ENCODE results near the gene RABGAP1L. TPM values are rescaled to one million over a fixed set of nuclear protein-coding genes. Genes with fewer than 3 reads are reported as not detected.
A peak's percentile ranks its signal among the peaks of the same experiment; 100 is the strongest.

Gene RABGAP1L
- total RNA-seq, 4 donors from 2014 or later, result 42.4 to 74.5 (median 49.1) TPM

GRCh38 chr1:174991473-174991872 is 832.2 kb downstream of the RABGAP1L start:
- H3K27me3 ChIP-seq, result no peaks in the 10 kb centered on the region
- no peak for DNase-seq (ENCODE audit: low spot score in 2 of 2)
- TF ChIP-seq POLR2A (IDR thresholded peaks at IDR 0.05), result no peak
- TF ChIP-seq EP300 (IDR thresholded peaks at IDR 0.05), result no peak
- no peak for TF ChIP-seq CTCF (IDR thresholded peaks at IDR 0.05)
- H3K4me1 ChIP-seq, result peaks cover 0 to 19% (median 0%) of the 10 kb centered on the region in 4 donors
- H3K27ac ChIP-seq, result peak overlapping the region in 2 of 4 donors; percentile 76 to 87
- H3K9me3 ChIP-seq, result no peaks in the 10 kb centered on the region
- WGBS, 2 donors, result 70 to 76% methylated on average over 1 of the region's 1 CpG
- no peaks in the 10 kb centered on the region for H3K36me3 ChIP-seq
- no peak overlapping the region for H3K4me3 ChIP-seq

GRCh38 chr1:174995121-174995520 is 835.8 kb downstream of the RABGAP1L start:
- Histone ChIP-seq H3K4me3 (no peak overlapping the region), H3K27ac (no peak overlapping the region), H3K36me3 (no peaks in the 10 kb centered on the region), H3K4me1 (peaks cover 0 to 18% (median 0%) of the 10 kb centered on the region in 4 donors), H3K9me3 (no peaks in the 10 kb centered on the region), H3K27me3 (no peaks in the 10 kb centered on the region)
- WGBS, 2 donors, result 72 to 76% methylated on average over 3 of the region's 3 CpGs
- no peak for TF ChIP-seq CTCF (IDR thresholded peaks at IDR 0.05)
- TF ChIP-seq EP300 (IDR thresholded peaks at IDR 0.05), result no peak
- TF ChIP-seq POLR2A (IDR thresholded peaks at IDR 0.05), result no peak
- no peak for DNase-seq (ENCODE audit: low spot score in 2 of 2)

- Histone ChIP-seq H3K27me3 (no peaks in the 10 kb centered on the region), H3K4me1 (peaks cover 0 to 24% (median under 1%) of the 10 kb centered on the region in 4 donors), H3K27ac (no peak overlapping the region), H3K9me3 (no peaks in the 10 kb centered on the region), H3K4me3 (no peak overlapping the region), H3K36me3 (no peaks in the 10 kb centered on the region)
- 67 to 80% methylated on average over 1 of the region's 1 CpG for WGBS, 2 donors
- DNase-seq (ENCODE audit: low spot score in 2 of 2), result no peak
- TF ChIP-seq EP300 (IDR thresholded peaks at IDR 0.05), result no peak
- no peak for TF ChIP-seq POLR2A (IDR thresholded peaks at IDR 0.05)
- no peak for TF ChIP-seq CTCF (IDR thresholded peaks at IDR 0.05)
These were observed 836.6 kb downstream of the RABGAP1L start for GRCh38 chr1:174995916-174996315.

- TF ChIP-seq CTCF (IDR thresholded peaks at IDR 0.05) (no peak), POLR2A (IDR thresholded peaks at IDR 0.05) (no peak), EP300 (IDR thresholded peaks at IDR 0.05) (no peak)
- WGBS, 2 donors, result 19 to 26% methylated on average over 1 of the region's 1 CpG
- no peaks in the 10 kb centered on the region for H3K36me3 ChIP-seq
- H3K4me3 ChIP-seq, result no peak overlapping the region
- H3K4me1 ChIP-seq, result peaks cover 0 to 24% (median 6%) of the 10 kb centered on the region in 4 donors
- DNase-seq (ENCODE audit: low spot score in 2 of 2), result no peak
- H3K27me3 ChIP-seq, result no peaks in the 10 kb centered on the region
- H3K27ac ChIP-seq, result no peak overlapping the region
- no peaks in the 10 kb centered on the region for H3K9me3 ChIP-seq
These were observed 837.2 kb downstream of the RABGAP1L start for GRCh38 chr1:174996476-174996875.

- H3K9me3 ChIP-seq, result no peaks in the 10 kb centered on the region
- DNase-seq (ENCODE audit: low spot score in 2 of 2), result no peak
- no peaks in the 10 kb centered on the region for H3K36me3 ChIP-seq
- no peak overlapping the region for H3K4me3 ChIP-seq
- 90 to 94% methylated on average over 3 of the region's 3 CpGs for WGBS, 2 donors
- no peaks in the 10 kb centered on the region for H3K27me3 ChIP-seq
- no peak overlapping the region for H3K27ac ChIP-seq
- H3K4me1 ChIP-seq, result peaks cover 0 to 27% (median 10%) of the 10 kb centered on the region in 4 donors
- TF ChIP-seq POLR2A (IDR thresholded peaks at IDR 0.05) (no peak), EP300 (IDR thresholded peaks at IDR 0.05) (no peak), CTCF (IDR thresholded peaks at IDR 0.05) (no peak)
These were observed 837.7 kb downstream of the RABGAP1L start for GRCh38 chr1:174997041-174997440.
